HEK293 (cell line): ENCODE measurements around the gene TPMT.

Source experiments
- CTCF ChIA-PET: fragments of 350-600 bp; formaldehyde crosslinking; extraction: SDS; loops from one replicate; lab custom pipeline; 2021; ENCODE audit warnings: antibody characterized with exemption; lab: Yijun Ruan, JAX
- POLR2A ChIA-PET: fragments of 300-600 bp; formaldehyde crosslinking; extraction: SDS; loops from one replicate; lab custom pipeline; 2020; ENCODE audit warnings: antibody characterized with exemption, inconsistent platforms; lab: Yijun Ruan, JAX
- H3K27ac ChIP-seq: fragments of 200-500 bp; sonication (Bioruptor generic); 2 replicates; pipeline ENCODE4 v1.5.1; 2014; ENCODE audit warnings: low read depth, low read length, control low read depth, inconsistent platforms; ENCODE audit errors: extremely low read depth
- H3K36me3 ChIP-seq, 2 experiments: fragments of 200-500 bp in 1 of 2; sonication (Bioruptor generic) in 1 of 2; 1 replicate in 1 of 2; 2 replicates in 1 of 2; pipeline ENCODE4 v1.5.1; 2014 to 2017; ENCODE audit warnings: inconsistent platforms in 2 of 2, low read length in 2 of 2; ENCODE audit not compliant: control insufficient read depth in 2 of 2, insufficient read depth in 1 of 2
- H3K4me1 ChIP-seq: fragments of 200-500 bp; sonication (Bioruptor generic); 2 replicates; pipeline ENCODE4 v1.5.1; 2014; ENCODE audit warnings: mild to moderate bottlenecking, low read length, inconsistent platforms; ENCODE audit not compliant: control insufficient read depth, insufficient read depth
- H3K4me3 ChIP-seq: 2 replicates; pipeline ENCODE4 v1.5.1; 2011; ENCODE audit warnings: low read depth, mild to moderate bottlenecking, control low read depth, low read length, moderate library complexity
- H3K9me3 ChIP-seq: fragments of 200-500 bp; sonication (Bioruptor generic); 2 replicates; pipeline ENCODE4 v1.5.1; 2014; ENCODE audit warnings: low read depth, low read length, inconsistent platforms; ENCODE audit not compliant: control insufficient read depth, insufficient read depth
- BCL11A ChIP-seq: fragments of 450-650 bp; formaldehyde crosslinking; IDR thresholded peaks from 2 replicates; pipeline ENCODE4 v1.5.1; 2016; ENCODE audit warnings: low read depth, missing biosample characterization, missing genetic modification characterization
- GLIS1 ChIP-seq: fragments of 450-650 bp; formaldehyde crosslinking; IDR thresholded peaks from 2 replicates; pipeline ENCODE4 v1.5.1; 2016; ENCODE audit warnings: missing biosample characterization, missing genetic modification characterization
- KLF16 ChIP-seq: fragments of 450-650 bp; formaldehyde crosslinking; IDR thresholded peaks from 2 replicates; pipeline ENCODE4 v1.5.1; 2017; ENCODE audit warnings: missing biosample characterization, missing genetic modification characterization
- SCRT1 ChIP-seq: fragments of 450-650 bp; formaldehyde crosslinking; IDR thresholded peaks from 2 replicates; pipeline ENCODE4 v1.5.1; 2016; ENCODE audit warnings: missing biosample characterization, missing genetic modification characterization, borderline replicate concordance
- SETDB1 ChIP-seq: IDR thresholded peaks from one replicate; pipeline ENCODE4 v1.6.1; 2017; ENCODE audit warnings: mild to moderate bottlenecking, low read length, moderate library complexity, mixed read lengths; ENCODE audit not compliant: insufficient read length
- SP3 ChIP-seq: fragments of 450-650 bp; formaldehyde crosslinking; IDR thresholded peaks from 2 replicates; pipeline ENCODE4 v1.5.1; 2016; ENCODE audit warnings: missing biosample characterization, missing genetic modification characterization
- SP7 ChIP-seq: fragments of 450-650 bp; formaldehyde crosslinking; IDR thresholded peaks from 2 replicates; pipeline ENCODE4 v1.5.1; 2016; ENCODE audit warnings: missing biosample characterization, missing genetic modification characterization
- ZBTB48 ChIP-seq: fragments of 450-650 bp; formaldehyde crosslinking; IDR thresholded peaks from 2 replicates; pipeline ENCODE4 v1.5.1; 2016; ENCODE audit warnings: missing biosample characterization, missing genetic modification characterization
- ZFP41 ChIP-seq: fragments of 450-650 bp; formaldehyde crosslinking; IDR thresholded peaks from 2 replicates; pipeline ENCODE4 v1.5.1; 2016; ENCODE audit warnings: missing biosample characterization, missing genetic modification characterization, borderline replicate concordance
- ZNF112 ChIP-seq: fragments of 450-650 bp; formaldehyde crosslinking; IDR thresholded peaks from 2 replicates; pipeline ENCODE4 v1.5.0; 2017; ENCODE audit warnings: missing biosample characterization, missing genetic modification characterization
- ZNF146 ChIP-seq: fragments of 450-650 bp; formaldehyde crosslinking; IDR thresholded peaks from 2 replicates; pipeline ENCODE4 v1.5.1; 2016; ENCODE audit warnings: missing biosample characterization, missing genetic modification characterization
- ZNF175 ChIP-seq: fragments of 450-650 bp; formaldehyde crosslinking; IDR thresholded peaks from 2 replicates; pipeline ENCODE4 v1.5.1; 2016; ENCODE audit warnings: missing biosample characterization, missing genetic modification characterization
- ZNF211 ChIP-seq: fragments of 450-650 bp; formaldehyde crosslinking; IDR thresholded peaks from 2 replicates; pipeline ENCODE4 v1.5.1; 2016; ENCODE audit warnings: low read depth, missing biosample characterization, missing genetic modification characterization
- ZNF239 ChIP-seq: fragments of 450-650 bp; formaldehyde crosslinking; IDR thresholded peaks from 2 replicates; pipeline ENCODE4 v1.5.1; 2016; ENCODE audit warnings: missing biosample characterization, missing genetic modification characterization
- ZNF324 ChIP-seq: fragments of 450-650 bp; formaldehyde crosslinking; IDR thresholded peaks from 2 replicates; pipeline ENCODE4 v1.5.1; 2016; ENCODE audit warnings: missing biosample characterization, missing genetic modification characterization
- ZNF354C ChIP-seq: fragments of 450-650 bp; formaldehyde crosslinking; IDR thresholded peaks from 2 replicates; pipeline ENCODE4 v1.5.1; 2016; ENCODE audit warnings: missing biosample characterization, missing genetic modification characterization, low read depth, borderline replicate concordance
- ZNF433 ChIP-seq: fragments of 450-650 bp; formaldehyde crosslinking; IDR thresholded peaks from 2 replicates; pipeline ENCODE4 v1.5.1; 2016; ENCODE audit warnings: missing biosample characterization, missing genetic modification characterization, low read depth
- ZNF529 ChIP-seq: fragments of 450-650 bp; formaldehyde crosslinking; IDR thresholded peaks from 2 replicates; pipeline ENCODE4 v1.5.1; 2017; ENCODE audit warnings: missing genetic modification characterization, missing biosample characterization; ENCODE audit not compliant: insufficient replicate concordance
- ZNF544 ChIP-seq: fragments of 450-650 bp; formaldehyde crosslinking; IDR thresholded peaks from 2 replicates; pipeline ENCODE4 v1.5.0; 2017; ENCODE audit warnings: missing biosample characterization, missing genetic modification characterization
- ZNF555 ChIP-seq: fragments of 450-650 bp; formaldehyde crosslinking; conservative IDR thresholded peaks from 2 replicates; pipeline ENCODE4 v1.5.1; 2017; ENCODE audit warnings: missing biosample characterization, mild to moderate bottlenecking, missing genetic modification characterization, inconsistent platforms
- ZNF561 ChIP-seq: fragments of 450-650 bp; IDR thresholded peaks from 2 replicates; pipeline ENCODE4 v1.5.1; 2018; ENCODE audit warnings: missing biosample characterization, missing genetic modification characterization, borderline replicate concordance
- ZNF571 ChIP-seq: fragments of 450-650 bp; formaldehyde crosslinking; IDR thresholded peaks from 2 replicates; pipeline ENCODE4 v1.5.0; 2017; ENCODE audit warnings: missing biosample characterization, missing genetic modification characterization
- ZNF621 ChIP-seq: fragments of 450-650 bp; formaldehyde crosslinking; IDR thresholded peaks from 2 replicates; pipeline ENCODE4 v1.5.1; 2017; ENCODE audit warnings: missing biosample characterization, missing genetic modification characterization
- ZNF677 ChIP-seq: fragments of 450-650 bp; IDR thresholded peaks from 2 replicates; pipeline ENCODE4 v1.5.0; 2018; ENCODE audit warnings: missing biosample characterization, mild to moderate bottlenecking, missing genetic modification characterization, moderate library complexity
- ZNF707 ChIP-seq: fragments of 450-650 bp; formaldehyde crosslinking; IDR thresholded peaks from 2 replicates; pipeline ENCODE4 v1.5.1; 2016; ENCODE audit warnings: missing biosample characterization, missing genetic modification characterization
- ZNF76 ChIP-seq: fragments of 450-650 bp; formaldehyde crosslinking; IDR thresholded peaks from 2 replicates; pipeline ENCODE4; 2016; ENCODE audit warnings: low read depth, missing biosample characterization, missing genetic modification characterization, borderline replicate concordance
- ZNF768 ChIP-seq: fragments of 450-650 bp; formaldehyde crosslinking; IDR thresholded peaks from 2 replicates; pipeline ENCODE4 v1.5.1; 2018; ENCODE audit warnings: missing biosample characterization, mild to moderate bottlenecking, missing genetic modification characterization
- ZNF777 ChIP-seq: fragments of 450-650 bp; formaldehyde crosslinking; IDR thresholded peaks from 2 replicates; pipeline ENCODE4 v1.5.1; 2017; ENCODE audit warnings: missing biosample characterization, missing genetic modification characterization, borderline replicate concordance
- TF ChIP-seq, protein P1 (sequence below): fragments of 450-650 bp; IDR thresholded peaks from 2 replicates; pipeline ENCODE4 v1.5.1; 2018; ENCODE audit warnings: missing biosample characterization, missing genetic modification characterization
- TF ChIP-seq, protein P2 (sequence below): fragments of 450-650 bp; formaldehyde crosslinking; IDR thresholded peaks from 2 replicates; pipeline ENCODE4 v1.5.1; 2016; ENCODE audit warnings: missing biosample characterization, missing genetic modification characterization
- TF ChIP-seq, protein P3 (sequence below): fragments of 450-650 bp; formaldehyde crosslinking; IDR thresholded peaks from 2 replicates; pipeline ENCODE4 v1.5.0; 2017; ENCODE audit warnings: missing biosample characterization, missing genetic modification characterization, borderline replicate concordance
- TF ChIP-seq, protein P4 (sequence below): fragments of 450-650 bp; formaldehyde crosslinking; IDR thresholded peaks from 2 replicates; pipeline ENCODE4 v1.5.1; 2016; ENCODE audit warnings: missing biosample characterization, missing genetic modification characterization

The TPMT gene

DNA sequence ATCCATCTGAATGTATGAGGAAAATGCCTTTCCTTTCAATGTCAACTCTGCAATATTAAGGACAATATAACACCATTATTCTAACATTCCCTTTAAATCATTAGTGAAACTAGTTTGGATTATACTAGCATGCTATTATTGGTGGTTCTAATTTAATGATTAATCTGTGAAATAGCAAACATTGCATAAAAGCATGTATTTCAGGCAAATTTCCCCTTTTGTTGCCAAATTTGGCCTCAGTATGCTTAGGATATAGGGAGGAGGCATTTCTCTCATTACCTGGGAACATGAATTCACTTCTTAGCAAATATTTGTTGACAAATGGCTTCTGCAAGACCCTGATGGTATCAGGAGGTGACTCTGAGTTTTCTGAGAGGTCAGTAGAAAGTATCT, 1.6 kb downstream of the TPMT start:
- CTCF ChIA-PET = interaction anchor here (1.0 kb wide), 1 partner anchor 1188 kb away, joined by 3 read pairs; no protein-coding TSS in a partner anchor
- TF ChIP-seq GLIS1 = no peak
- no peak for TF ChIP-seq ZNF146 (tag by site-specific recombination)
- TF ChIP-seq ZNF433 (tag by site-specific recombination) = no peak
- no peak for TF ChIP-seq SCRT1 (tag by site-specific recombination)
- TF ChIP-seq ZNF76 (tag by site-specific recombination) = no peak
- no peak for TF ChIP-seq ZNF561 (tag by site-specific recombination)
- TF ChIP-seq, protein P1, sequence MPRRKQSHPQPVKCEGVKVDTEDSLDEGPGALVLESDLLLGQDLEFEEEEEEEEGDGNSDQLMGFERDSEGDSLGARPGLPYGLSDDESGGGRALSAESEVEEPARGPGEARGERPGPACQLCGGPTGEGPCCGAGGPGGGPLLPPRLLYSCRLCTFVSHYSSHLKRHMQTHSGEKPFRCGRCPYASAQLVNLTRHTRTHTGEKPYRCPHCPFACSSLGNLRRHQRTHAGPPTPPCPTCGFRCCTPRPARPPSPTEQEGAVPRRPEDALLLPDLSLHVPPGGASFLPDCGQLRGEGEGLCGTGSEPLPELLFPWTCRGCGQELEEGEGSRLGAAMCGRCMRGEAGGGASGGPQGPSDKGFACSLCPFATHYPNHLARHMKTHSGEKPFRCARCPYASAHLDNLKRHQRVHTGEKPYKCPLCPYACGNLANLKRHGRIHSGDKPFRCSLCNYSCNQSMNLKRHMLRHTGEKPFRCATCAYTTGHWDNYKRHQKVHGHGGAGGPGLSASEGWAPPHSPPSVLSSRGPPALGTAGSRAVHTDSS (tag by site-specific recombination) = no peak
- no peak for TF ChIP-seq ZNF777 (tag by site-specific recombination)
- no peak for TF ChIP-seq SP7 (tag by site-specific recombination)
- no peak for TF ChIP-seq ZNF571
- TF ChIP-seq ZNF175 (tag by site-specific recombination) = no peak
- TF ChIP-seq ZNF707 = no peak
- no peak for TF ChIP-seq SP3
- no peak for TF ChIP-seq ZNF544 (tag by site-specific recombination)
- no peak for TF ChIP-seq ZNF768
- TF ChIP-seq, protein P2, sequence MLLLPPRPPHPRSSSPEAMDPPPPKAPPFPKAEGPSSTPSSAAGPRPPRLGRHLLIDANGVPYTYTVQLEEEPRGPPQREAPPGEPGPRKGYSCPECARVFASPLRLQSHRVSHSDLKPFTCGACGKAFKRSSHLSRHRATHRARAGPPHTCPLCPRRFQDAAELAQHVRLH (tag by site-specific recombination) = no peak
- no peak for TF ChIP-seq ZFP41 (tag by site-specific recombination)
- no peak for TF ChIP-seq ZNF529 (tag by site-specific recombination)
- no peak for TF ChIP-seq SETDB1
- no peak for TF ChIP-seq ZNF621 (tag by site-specific recombination)
- TF ChIP-seq, all 188 proteins: peak for 0
- no peak overlapping the region for H3K27ac ChIP-seq
- H3K4me3 ChIP-seq = no peak overlapping the region
- H3K9me3 ChIP-seq = no peaks in the 10 kb centered on the region
- H3K4me1 ChIP-seq = peaks cover 3% of the 10 kb centered on the region; the same call in 1 of the 2 replicates
- H3K36me3 ChIP-seq = peaks cover 0 to 2% of the 10 kb centered on the region in 2 experiments; a peak in 1 of 3 replicates
- POLR2A ChIA-PET = no interaction called here

DNA sequence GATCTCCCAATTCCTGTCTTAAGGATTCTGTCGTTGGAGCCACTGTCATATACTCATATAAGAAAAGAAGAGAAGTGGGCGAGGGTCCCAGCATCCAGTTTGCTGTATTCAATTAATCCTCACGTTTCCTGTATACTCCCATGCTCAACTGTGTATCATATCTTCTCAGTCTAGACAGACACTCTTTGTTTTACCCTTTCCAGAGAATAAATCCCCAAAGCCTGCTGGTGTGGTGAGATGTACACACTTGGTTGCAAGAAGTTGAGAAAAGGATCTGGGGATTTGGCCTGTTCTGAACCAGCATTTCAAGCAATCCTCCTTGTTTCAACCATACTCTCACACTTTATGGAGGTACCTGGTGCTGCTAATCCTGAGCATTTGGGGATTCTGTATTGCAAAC, 3.1 kb downstream of the TPMT start:
- peaks cover 5% of the 10 kb centered on the region; the same call in 1 of the 2 replicates for H3K4me1 ChIP-seq
- TF ChIP-seq BCL11A (tag by site-specific recombination) (no peak), ZNF211 (tag by site-specific recombination) (no peak), ZNF555 (tag by site-specific recombination) (no peak), ZNF239 (tag by site-specific recombination) (no peak), ZBTB48 (tag by site-specific recombination) (no peak), KLF16 (tag by site-specific recombination) (no peak), ZNF324 (tag by site-specific recombination) (no peak), ZNF677 (no peak), ZNF112 (tag by site-specific recombination) (no peak), ZNF175 (tag by site-specific recombination) (no peak), ZNF354C (tag by site-specific recombination) (no peak)
- TF ChIP-seq, protein P3, sequence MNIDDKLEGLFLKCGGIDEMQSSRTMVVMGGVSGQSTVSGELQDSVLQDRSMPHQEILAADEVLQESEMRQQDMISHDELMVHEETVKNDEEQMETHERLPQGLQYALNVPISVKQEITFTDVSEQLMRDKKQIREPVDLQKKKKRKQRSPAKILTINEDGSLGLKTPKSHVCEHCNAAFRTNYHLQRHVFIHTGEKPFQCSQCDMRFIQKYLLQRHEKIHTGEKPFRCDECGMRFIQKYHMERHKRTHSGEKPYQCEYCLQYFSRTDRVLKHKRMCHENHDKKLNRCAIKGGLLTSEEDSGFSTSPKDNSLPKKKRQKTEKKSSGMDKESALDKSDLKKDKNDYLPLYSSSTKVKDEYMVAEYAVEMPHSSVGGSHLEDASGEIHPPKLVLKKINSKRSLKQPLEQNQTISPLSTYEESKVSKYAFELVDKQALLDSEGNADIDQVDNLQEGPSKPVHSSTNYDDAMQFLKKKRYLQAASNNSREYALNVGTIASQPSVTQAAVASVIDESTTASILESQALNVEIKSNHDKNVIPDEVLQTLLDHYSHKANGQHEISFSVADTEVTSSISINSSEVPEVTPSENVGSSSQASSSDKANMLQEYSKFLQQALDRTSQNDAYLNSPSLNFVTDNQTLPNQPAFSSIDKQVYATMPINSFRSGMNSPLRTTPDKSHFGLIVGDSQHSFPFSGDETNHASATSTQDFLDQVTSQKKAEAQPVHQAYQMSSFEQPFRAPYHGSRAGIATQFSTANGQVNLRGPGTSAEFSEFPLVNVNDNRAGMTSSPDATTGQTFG = no peak
- TF ChIP-seq, protein P4, sequence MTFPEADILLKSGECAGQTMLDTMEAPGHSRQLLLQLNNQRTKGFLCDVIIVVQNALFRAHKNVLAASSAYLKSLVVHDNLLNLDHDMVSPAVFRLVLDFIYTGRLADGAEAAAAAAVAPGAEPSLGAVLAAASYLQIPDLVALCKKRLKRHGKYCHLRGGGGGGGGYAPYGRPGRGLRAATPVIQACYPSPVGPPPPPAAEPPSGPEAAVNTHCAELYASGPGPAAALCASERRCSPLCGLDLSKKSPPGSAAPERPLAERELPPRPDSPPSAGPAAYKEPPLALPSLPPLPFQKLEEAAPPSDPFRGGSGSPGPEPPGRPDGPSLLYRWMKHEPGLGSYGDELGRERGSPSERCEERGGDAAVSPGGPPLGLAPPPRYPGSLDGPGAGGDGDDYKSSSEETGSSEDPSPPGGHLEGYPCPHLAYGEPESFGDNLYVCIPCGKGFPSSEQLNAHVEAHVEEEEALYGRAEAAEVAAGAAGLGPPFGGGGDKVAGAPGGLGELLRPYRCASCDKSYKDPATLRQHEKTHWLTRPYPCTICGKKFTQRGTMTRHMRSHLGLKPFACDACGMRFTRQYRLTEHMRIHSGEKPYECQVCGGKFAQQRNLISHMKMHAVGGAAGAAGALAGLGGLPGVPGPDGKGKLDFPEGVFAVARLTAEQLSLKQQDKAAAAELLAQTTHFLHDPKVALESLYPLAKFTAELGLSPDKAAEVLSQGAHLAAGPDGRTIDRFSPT (tag by site-specific recombination) = no peak

More for the DNA sequence above, 3.1 kb downstream of the TPMT start:
- no peak overlapping the region for H3K4me3 ChIP-seq
- CTCF ChIA-PET = no interaction called here
- no peaks in the 10 kb centered on the region for H3K9me3 ChIP-seq
- no peak overlapping the region for H3K27ac ChIP-seq
- POLR2A ChIA-PET = no interaction called here
- H3K36me3 ChIP-seq = peaks cover 0 to 5% of the 10 kb centered on the region in 2 experiments; a peak in 1 of 3 replicates
